GM19468 (cell line): Measurements from ENCODE around the gene SORCS2.

Source experiments
- ATAC-seq: cut with Tn5 transposase; IDR thresholded peaks from one replicate; pipeline ENCODE4 v1.9.1; 2021; ENCODE audit warnings: mild to moderate bottlenecking, moderate library complexity, moderate number of reproducible peaks; ENCODE audit not compliant: unreplicated experiment; ENCODE audit errors: extremely low read depth

SORCS2 gene

GRCh38 chr4:7414736-7415510 is 222.6 kb downstream of the SORCS2 start:
- ATAC-seq: no peak

GRCh38 chr4:7415927-7416686 is 223.8 kb downstream of the SORCS2 start:
- ATAC-seq: no peak

- no peak for ATAC-seq
Observed at GRCh38 chr4:7416745-7417432, 224.6 kb downstream of the SORCS2 start.

GRCh38 chr4:7417639-7418038 is 225.3 kb downstream of the SORCS2 start:
- ATAC-seq: no peak

- no peak for ATAC-seq
Observed at GRCh38 chr4:7418131-7418943, 226.0 kb downstream of the SORCS2 start.

- no peak for ATAC-seq
Observed at GRCh38 chr4:7419961-7420660, 227.8 kb downstream of the SORCS2 start.

- ATAC-seq: no peak
Observed at GRCh38 chr4:7420661-7421040, 228.3 kb downstream of the SORCS2 start.

GRCh38 chr4:7421356-7422150 is 229.2 kb downstream of the SORCS2 start:
- no peak for ATAC-seq

GRCh38 chr4:7422151-7422897 is 230.0 kb downstream of the SORCS2 start:
- ATAC-seq: no peak

- no peak for ATAC-seq
Observed at GRCh38 chr4:7422898-7423180, 230.5 kb downstream of the SORCS2 start.

- no peak for ATAC-seq
Observed at GRCh38 chr4:7423391-7423790, 231.1 kb downstream of the SORCS2 start.

- no peak for ATAC-seq
Observed at GRCh38 chr4:7423801-7424552, 231.6 kb downstream of the SORCS2 start.

GRCh38 chr4:7424553-7425111 is 232.3 kb downstream of the SORCS2 start:
- no peak for ATAC-seq

GRCh38 chr4:7425124-7425523 is 232.8 kb downstream of the SORCS2 start:
- ATAC-seq: no peak

- ATAC-seq: no peak
Observed at GRCh38 chr4:7425591-7426468, 233.5 kb downstream of the SORCS2 start.

GRCh38 chr4:7426525-7427171 is 234.3 kb downstream of the SORCS2 start:
- no peak for ATAC-seq
